HG02852 (cell line): ENCODE measurements around the gene MGP.

ENCODE experiments used
- ATAC-seq: cut with Tn5 transposase; IDR thresholded peaks from one replicate; pipeline ENCODE4 v1.9.1; 2021; ENCODE audit warnings: mild to moderate bottlenecking, moderate library complexity; ENCODE audit not compliant: unreplicated experiment

MGP gene

GRCh38 chr12:14885718-14886221 lies at the start of gene MGP:
MGP (minus strand) TSS chr12:14885854; CDS start chr12:14885791, 63 bp downstream.
- no peak for ATAC-seq

- ATAC-seq: no peak
These were observed 49.4 kb upstream of the MGP start for GRCh38 chr12:14935031-14935430.

GRCh38 chr12:14934511-14934910 lies 48.9 kb upstream of the MGP start:
- no peak for ATAC-seq

GRCh38 chr12:14931791-14932560 lies 46.3 kb upstream of the MGP start:
- no peak for ATAC-seq

- ATAC-seq: no peak
These were observed 45.7 kb upstream of the MGP start for GRCh38 chr12:14931359-14931758.

GRCh38 chr12:14930299-14930698 lies 44.6 kb upstream of the MGP start:
- no peak for ATAC-seq

- ATAC-seq: no peak
These were observed 43.3 kb upstream of the MGP start for GRCh38 chr12:14928931-14929330.

GRCh38 chr12:14927267-14927666 lies 41.6 kb upstream of the MGP start:
- peak; percentile 55 for ATAC-seq

- no peak for ATAC-seq
These were observed 38.9 kb upstream of the MGP start for GRCh38 chr12:14924541-14924940.

- ATAC-seq: no peak
These were observed 38.3 kb upstream of the MGP start for GRCh38 chr12:14923944-14924343.

- ATAC-seq: peak; percentile 72
These were observed 35.6 kb upstream of the MGP start for GRCh38 chr12:14921218-14921617.

GRCh38 chr12:14920475-14921126 lies 34.9 kb upstream of the MGP start:
- ATAC-seq: peak; percentile 85

GRCh38 chr12:14919455-14919854 lies 33.8 kb upstream of the MGP start:
- no peak for ATAC-seq

GRCh38 chr12:14915736-14916135 lies 30.1 kb upstream of the MGP start:
- no peak for ATAC-seq

- ATAC-seq: no peak
These were observed 27.7 kb upstream of the MGP start for GRCh38 chr12:14913381-14913781.

- ATAC-seq: no peak
These were observed 25.5 kb upstream of the MGP start for GRCh38 chr12:14911131-14911530.

- no peak for ATAC-seq
These were observed 24.6 kb upstream of the MGP start for GRCh38 chr12:14910090-14910915.

- no peak for ATAC-seq
These were observed 22.3 kb upstream of the MGP start for GRCh38 chr12:14907953-14908352.

- no peak for ATAC-seq
These were observed 20.5 kb upstream of the MGP start for GRCh38 chr12:14906114-14906513.

GRCh38 chr12:14905269-14906004 lies 19.8 kb upstream of the MGP start:
- ATAC-seq: no peak

- ATAC-seq: no peak
These were observed 19.2 kb upstream of the MGP start for GRCh38 chr12:14904854-14905253.
